IMR-90 (cell line): ENCODE measurements around the gene GNAI1.

Source experiments
- CEBPB ChIP-seq: IDR thresholded peaks from 2 replicates; pipeline ENCODE4 v1.6.1; 2012; ENCODE audit warnings: low read depth, low read length, improper control_type of control experiment
- FOS ChIP-seq: fragments of 150-350 bp; IDR thresholded peaks from 2 replicates; pipeline ENCODE4 v1.6.1; 2016; ENCODE audit warnings: low read depth, low read length
- MAZ ChIP-seq: IDR thresholded peaks from 2 replicates; pipeline ENCODE4 v1.6.1; 2012; ENCODE audit warnings: low read depth, mild to moderate bottlenecking, low read length, improper control_type of control experiment, moderate library complexity, borderline replicate concordance
- NFE2L2 ChIP-seq: fragments of 150-350 bp; IDR thresholded peaks from 2 replicates; pipeline ENCODE4 v1.6.1; 2016; ENCODE audit warnings: low read depth, mild to moderate bottlenecking, low read length
- POLR2A ChIP-seq: IDR thresholded peaks from 2 replicates; pipeline ENCODE4 v1.6.1; 2012; ENCODE audit warnings: mild to moderate bottlenecking, low read depth, low read length
- RCOR1 ChIP-seq: IDR thresholded peaks from 2 replicates; pipeline ENCODE4 v1.6.1; 2012; ENCODE audit warnings: mild to moderate bottlenecking, low read length, improper control_type of control experiment; ENCODE audit not compliant: insufficient replicate concordance
- RFX5 ChIP-seq: IDR thresholded peaks from 2 replicates; pipeline ENCODE4 v1.8.0; 2012; ENCODE audit warnings: low read depth, mild to moderate bottlenecking, low read length, moderate library complexity
- SMC3 ChIP-seq: fragments of 150-350 bp; IDR thresholded peaks from 2 replicates; pipeline ENCODE4 v1.6.1; 2016; ENCODE audit warnings: low read depth, mild to moderate bottlenecking, antibody characterized with exemption, low read length, moderate library complexity
- TF ChIP-seq, protein P1 (sequence below): conservative IDR thresholded peaks from 2 replicates; pipeline ENCODE4 v1.5.1; 2012; ENCODE audit warnings: mild to moderate bottlenecking, low read depth, low read length, improper control_type of control experiment
- TF ChIP-seq, protein P2 (sequence below): fragments of 150-350 bp; IDR thresholded peaks from 2 replicates; pipeline ENCODE4 v1.6.1; 2017; ENCODE audit warnings: mild to moderate bottlenecking, antibody characterized with exemption, low read length, low read depth

GRCh38 chr7:80253653-80254052 is 119.0 kb downstream of the GNAI1 start:
- TF ChIP-seq, protein P1, sequence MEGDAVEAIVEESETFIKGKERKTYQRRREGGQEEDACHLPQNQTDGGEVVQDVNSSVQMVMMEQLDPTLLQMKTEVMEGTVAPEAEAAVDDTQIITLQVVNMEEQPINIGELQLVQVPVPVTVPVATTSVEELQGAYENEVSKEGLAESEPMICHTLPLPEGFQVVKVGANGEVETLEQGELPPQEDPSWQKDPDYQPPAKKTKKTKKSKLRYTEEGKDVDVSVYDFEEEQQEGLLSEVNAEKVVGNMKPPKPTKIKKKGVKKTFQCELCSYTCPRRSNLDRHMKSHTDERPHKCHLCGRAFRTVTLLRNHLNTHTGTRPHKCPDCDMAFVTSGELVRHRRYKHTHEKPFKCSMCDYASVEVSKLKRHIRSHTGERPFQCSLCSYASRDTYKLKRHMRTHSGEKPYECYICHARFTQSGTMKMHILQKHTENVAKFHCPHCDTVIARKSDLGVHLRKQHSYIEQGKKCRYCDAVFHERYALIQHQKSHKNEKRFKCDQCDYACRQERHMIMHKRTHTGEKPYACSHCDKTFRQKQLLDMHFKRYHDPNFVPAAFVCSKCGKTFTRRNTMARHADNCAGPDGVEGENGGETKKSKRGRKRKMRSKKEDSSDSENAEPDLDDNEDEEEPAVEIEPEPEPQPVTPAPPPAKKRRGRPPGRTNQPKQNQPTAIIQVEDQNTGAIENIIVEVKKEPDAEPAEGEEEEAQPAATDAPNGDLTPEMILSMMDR: no peak
- TF ChIP-seq SMC3 (no peak), FOS (no peak), POLR2A (no peak), RFX5 (no peak), NFE2L2 (no peak), CEBPB (no peak), RCOR1 (no peak), MAZ (no peak)
- TF ChIP-seq, protein P2, sequence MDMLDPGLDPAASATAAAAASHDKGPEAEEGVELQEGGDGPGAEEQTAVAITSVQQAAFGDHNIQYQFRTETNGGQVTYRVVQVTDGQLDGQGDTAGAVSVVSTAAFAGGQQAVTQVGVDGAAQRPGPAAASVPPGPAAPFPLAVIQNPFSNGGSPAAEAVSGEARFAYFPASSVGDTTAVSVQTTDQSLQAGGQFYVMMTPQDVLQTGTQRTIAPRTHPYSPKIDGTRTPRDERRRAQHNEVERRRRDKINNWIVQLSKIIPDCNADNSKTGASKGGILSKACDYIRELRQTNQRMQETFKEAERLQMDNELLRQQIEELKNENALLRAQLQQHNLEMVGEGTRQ: no peak
